HepG2 (cell line): ENCODE data around the gene ARSB. TPM values are rescaled to one million over a fixed set of nuclear protein-coding genes. Genes with fewer than 3 reads are reported as not detected.

Experiments used
- CENPX ChIP-seq: sonication (generic); formaldehyde crosslinking; IDR thresholded peaks from 2 replicates; pipeline ENCODE4 v1.9.0; 2021; ENCODE audit warnings: mild to moderate bottlenecking, missing genetic modification reagents, moderate library complexity
- DR1 ChIP-seq: sonication (generic); formaldehyde crosslinking; IDR thresholded peaks from 2 replicates; pipeline ENCODE4 v1.8.0; 2021; ENCODE audit warnings: mild to moderate bottlenecking, missing genetic modification reagents, inconsistent platforms
- ESRRA ChIP-seq: sonication (generic); formaldehyde crosslinking; IDR thresholded peaks from 2 replicates; pipeline ENCODE4 v1.5.1; 2020; ENCODE audit warnings: mild to moderate bottlenecking, low read depth, missing genetic modification reagents
- GRHL1 ChIP-seq: sonication (generic); formaldehyde crosslinking; conservative IDR thresholded peaks from 2 replicates; pipeline ENCODE4 v1.8.0; 2022; ENCODE audit warnings: missing genetic modification reagents
- HOXA9 ChIP-seq: sonication (generic); formaldehyde crosslinking; IDR thresholded peaks from 2 replicates; pipeline ENCODE4 v1.8.1; 2022; ENCODE audit warnings: missing genetic modification reagents, mild to moderate bottlenecking, moderate library complexity, borderline replicate concordance
- IRX3 ChIP-seq: sonication (generic); formaldehyde crosslinking; IDR thresholded peaks from 2 replicates; pipeline ENCODE4 v1.8.1; 2023; ENCODE audit warnings: mild to moderate bottlenecking, low read depth, missing genetic modification reagents, borderline replicate concordance
- KLF11 ChIP-seq: IDR thresholded peaks from 2 replicates; pipeline ENCODE4 v1.6.1; 2016; ENCODE audit warnings: missing compliant biosample characterization
- MEIS1 ChIP-seq: sonication (generic); formaldehyde crosslinking; IDR thresholded peaks from 2 replicates; pipeline ENCODE4 v1.9.0; 2021; ENCODE audit warnings: mild to moderate bottlenecking, missing genetic modification reagents, moderate library complexity, borderline replicate concordance
- MXI1 ChIP-seq: IDR thresholded peaks from 3 replicates; pipeline ENCODE4 v1.6.1; 2012; ENCODE audit warnings: low read depth, low read length, inconsistent platforms, borderline replicate concordance
- REXO4 ChIP-seq: sonication (generic); formaldehyde crosslinking; IDR thresholded peaks from 2 replicates; pipeline ENCODE4 v1.8.0; 2022; ENCODE audit warnings: missing genetic modification reagents, mild to moderate bottlenecking, borderline replicate concordance
- RFX3 ChIP-seq: IDR thresholded peaks from 2 replicates; pipeline ENCODE4 v1.6.1; 2016; ENCODE audit warnings: missing biosample characterization, missing genetic modification reagents
- U2AF1 ChIP-seq: fragments of 200-400 bp; formaldehyde crosslinking; optimal IDR thresholded peaks from 2 replicates; pipeline ENCODE3; 2017; ENCODE audit warnings: mild to moderate bottlenecking, low read depth, low read length
- ZBTB37 ChIP-seq: sonication (generic); formaldehyde crosslinking; IDR thresholded peaks from 2 replicates; pipeline ENCODE4 v1.4.0; 2020; ENCODE audit warnings: mild to moderate bottlenecking, missing genetic modification reagents
- ZFP62 ChIP-seq: sonication (generic); formaldehyde crosslinking; IDR thresholded peaks from 2 replicates; pipeline ENCODE4 v1.4.0; 2020; ENCODE audit warnings: missing genetic modification reagents
- ZMAT5 ChIP-seq: sonication (generic); formaldehyde crosslinking; IDR thresholded peaks from 2 replicates; pipeline ENCODE4 v1.5.0; 2020; ENCODE audit warnings: mild to moderate bottlenecking, low read depth, missing genetic modification reagents, borderline replicate concordance
- ZNF205 ChIP-seq: IDR thresholded peaks from 2 replicates; pipeline ENCODE4 v1.6.1; 2018; ENCODE audit warnings: missing biosample characterization, missing genetic modification reagents
- ZNF264 ChIP-seq: sonication (generic); formaldehyde crosslinking; IDR thresholded peaks from 2 replicates; pipeline ENCODE4 v1.4.0; 2020; ENCODE audit warnings: missing genetic modification reagents
- ZNF280D ChIP-seq: sonication (generic); formaldehyde crosslinking; IDR thresholded peaks from 2 replicates; pipeline ENCODE4 v1.5.1; 2020; ENCODE audit warnings: mild to moderate bottlenecking, missing genetic modification reagents
- ZNF296 ChIP-seq: sonication (generic); formaldehyde crosslinking; conservative IDR thresholded peaks from 2 replicates; pipeline ENCODE4 v1.5.0; 2020; ENCODE audit warnings: mild to moderate bottlenecking, missing genetic modification reagents
- ZNF367 ChIP-seq: sonication (generic); formaldehyde crosslinking; IDR thresholded peaks from 2 replicates; pipeline ENCODE4 v1.4.0; 2020; ENCODE audit warnings: missing genetic modification reagents, borderline replicate concordance
- ZNF460 ChIP-seq: sonication (generic); formaldehyde crosslinking; IDR thresholded peaks from 2 replicates; pipeline ENCODE4 v1.5.1; 2020; ENCODE audit warnings: missing genetic modification reagents, mild to moderate bottlenecking, borderline replicate concordance
- ZNF850 ChIP-seq: sonication (generic); formaldehyde crosslinking; conservative IDR thresholded peaks from 2 replicates; pipeline ENCODE4 v1.9.0; 2021; ENCODE audit warnings: mild to moderate bottlenecking, missing genetic modification reagents
- ZSCAN21 ChIP-seq: sonication (generic); formaldehyde crosslinking; IDR thresholded peaks from 2 replicates; pipeline ENCODE4 v1.8.0; 2022; ENCODE audit warnings: mild to moderate bottlenecking, missing genetic modification reagents, moderate library complexity, borderline replicate concordance
- polyA plus RNA-seq, 8 experiments: library from polyadenylated mRNA; depleted of rRNA in 3 of 8; stranded (reverse) in 7 of 8; unstranded in 1 of 8; fragments of >200 nt; fragmentation: Illumina TruSeq in 4 of 8; extraction: Trizol in 4 of 8; gene quantifications; 2 replicates each; pipeline versions ENCODE4 v1.2.1 to v1.2.3, GENCODE V29; 2011 to 2016; ENCODE audit warnings: low read depth in 4 of 8, missing spikeins in 1 of 8, mixed read lengths in 1 of 8; ENCODE audit not compliant: insufficient read depth in 1 of 8
- total RNA-seq, 5 experiments: library from RNA; depleted of rRNA; stranded (reverse); fragments of >200 nt; fragmentation: Illumina TruSeq; extraction: Trizol; gene quantifications; 2 replicates each; pipeline ENCODE4 v1.2.3, GENCODE V29; 2016; ENCODE audit warnings: low read depth in 1 of 5

The ARSB gene
- total and polyA plus RNA-seq, 2 of the 13 experiments (the other 11 are each of a cell fraction or from before 2014, with no cell fraction given) = 52.6 to 66.4 TPM

- TF ChIP-seq ZNF280D (CRISPR knock-in tag) (no peak; the same call in 1 of the 2 replicates), HOXA9 (CRISPR knock-in tag) (peak; percentile 84; the same call in 1 of the 2 replicates), ZNF205 (CRISPR knock-in tag) (peak; percentile 93), CENPX (no peak), U2AF1 (no peak), REXO4 (CRISPR knock-in tag) (no peak), MXI1 (peak; percentile 82; the same call in 1 of the 3 replicates), RFX3 (no peak), ZMAT5 (no peak), GRHL1 (CRISPR knock-in tag) (no peak), ZBTB37 (CRISPR knock-in tag) (no peak), ESRRA (CRISPR knock-in tag) (peak; percentile 58; the same call in 1 of the 2 replicates), ZNF296 (CRISPR knock-in tag) (no peak), ZNF460 (CRISPR knock-in tag) (peak; percentile 23; the same call in 1 of the 2 replicates), IRX3 (CRISPR knock-in tag) (no peak), ZSCAN21 (CRISPR knock-in tag) (no peak), ZNF264 (CRISPR knock-in tag) (peak; percentile 97), ZNF850 (no peak), ZNF367 (CRISPR knock-in tag) (no peak), ZFP62 (no peak), DR1 (CRISPR knock-in tag) (peak; percentile 89), MEIS1 (peak; percentile 75; the same call in 1 of the 2 replicates), KLF11 (CRISPR knock-in tag) (peak; percentile 48; the same call in 1 of the 2 replicates)
Measured at GRCh38 chr5:78985725-78986223, 664 bp upstream of the ARSB start (continued).
